HG03196 (cell line): Measurements from ENCODE around the gene FOXD4L1.
A peak's percentile ranks its signal among the peaks of the same experiment; 100 is the strongest.
"Not testable (repeated sequence)": the region's sequence is repeated elsewhere in the genome, so short reads cannot be mapped to it uniquely, and the experiment has no call there.

ENCODE experiments used
- ATAC-seq: cut with Tn5 transposase; IDR thresholded peaks from one replicate; pipeline ENCODE4 v1.9.1; 2021; ENCODE audit not compliant: unreplicated experiment

The FOXD4L1 gene

GRCh38 chr2:113498365-113498764 lies at the start of gene FOXD4L1:
FOXD4L1 (plus strand) TSS chr2:113498665; CDS start chr2:113499257, 592 bp downstream.
- not testable (repeated sequence) for ATAC-seq

GRCh38 chr2:113465770-113466169 lies 32.7 kb upstream of the FOXD4L1 start:
- not testable (repeated sequence) for ATAC-seq

- ATAC-seq = not testable (repeated sequence)
These were observed 21.6 kb upstream of the FOXD4L1 start for GRCh38 chr2:113476688-113477368.

GRCh38 chr2:113496527-113496926 lies 1.9 kb upstream of the FOXD4L1 start:
- not testable (repeated sequence) for ATAC-seq

GRCh38 chr2:113499019-113499885 lies 787 bp downstream of the FOXD4L1 start:
- ATAC-seq = not testable (repeated sequence)

- not testable (repeated sequence) for ATAC-seq
These were observed 1.6 kb downstream of the FOXD4L1 start for GRCh38 chr2:113499886-113500722.

GRCh38 chr2:113500723-113501038 lies 2.2 kb downstream of the FOXD4L1 start:
- not testable (repeated sequence) for ATAC-seq

GRCh38 chr2:113502216-113503093 lies 4.0 kb downstream of the FOXD4L1 start:
- not testable (repeated sequence) for ATAC-seq

GRCh38 chr2:113503094-113504042 lies 4.9 kb downstream of the FOXD4L1 start:
- peak; percentile 82 for ATAC-seq

GRCh38 chr2:113504081-113504480 lies 5.6 kb downstream of the FOXD4L1 start:
- not testable (repeated sequence) for ATAC-seq

GRCh38 chr2:113507394-113508140 lies 9.1 kb downstream of the FOXD4L1 start:
- not testable (repeated sequence) for ATAC-seq

GRCh38 chr2:113508187-113508586 lies 9.7 kb downstream of the FOXD4L1 start:
- ATAC-seq = not testable (repeated sequence)

GRCh38 chr2:113510913-113511312 lies 12.4 kb downstream of the FOXD4L1 start:
- ATAC-seq = not testable (repeated sequence)

GRCh38 chr2:113511859-113512258 lies 13.4 kb downstream of the FOXD4L1 start:
- ATAC-seq = not testable (repeated sequence)

- ATAC-seq = not testable (repeated sequence)
These were observed 17.0 kb downstream of the FOXD4L1 start for GRCh38 chr2:113515457-113515856.

GRCh38 chr2:113515995-113516394 lies 17.5 kb downstream of the FOXD4L1 start:
- not testable (repeated sequence) for ATAC-seq

GRCh38 chr2:113517025-113517424 lies 18.6 kb downstream of the FOXD4L1 start:
- ATAC-seq = not testable (repeated sequence)

GRCh38 chr2:113520837-113521236 lies 22.4 kb downstream of the FOXD4L1 start:
- not testable (repeated sequence) for ATAC-seq
